ENCODE data around the gene CRB1.

The CRB1 gene

GRCh38 chr1:197424380-197424779, 156.3 kb downstream of the CRB1 start:
- H3K4me3 ChIP-seq (ENCODE audit: low read length) = no peak overlapping the region
- no peaks in the 10 kb centered on the region for H3K36me3 ChIP-seq (ENCODE audit: control insufficient read depth, low read length)
- H3K9me2 ChIP-seq (replicated peaks; ENCODE audit: control insufficient read depth, low read length) = no peaks in the 10 kb centered on the region
- H3K27ac ChIP-seq (ENCODE audit: low read depth, low read length) = no peak overlapping the region
- no peaks in the 10 kb centered on the region for H3K79me2 ChIP-seq (ENCODE audit: control insufficient read depth, low read length)
- H4K20me1 ChIP-seq (ENCODE audit: control insufficient read depth, insufficient read depth, low read depth, low read length) = no peaks in the 10 kb centered on the region
- no peaks in the 10 kb centered on the region for H3K9me3 ChIP-seq (ENCODE audit: control insufficient read depth, insufficient read depth, low read length)
- no peak overlapping the region for H3K4me2 ChIP-seq (ENCODE audit: low read length)
- no peaks in the 10 kb centered on the region for H3F3A ChIP-seq (ENCODE audit: control insufficient read depth, insufficient read depth)
- peaks cover 2% of the 10 kb centered on the region; the same call in 1 of the 2 replicates for H3K27me3 ChIP-seq (ENCODE audit: control insufficient read depth, low read length)
- H3K4me1 ChIP-seq (ENCODE audit: control insufficient read depth, low read length) = no peaks in the 10 kb centered on the region
- no peak for TF ChIP-seq CTCF (IDR thresholded peaks at IDR 0.05; ENCODE audit: low read depth, low read length, poor library complexity, severe bottlenecking)
- TF ChIP-seq EZH2phosphoT487 (IDR thresholded peaks at IDR 0.05; ENCODE audit: borderline replicate concordance, low read length) = no peak

DNA sequence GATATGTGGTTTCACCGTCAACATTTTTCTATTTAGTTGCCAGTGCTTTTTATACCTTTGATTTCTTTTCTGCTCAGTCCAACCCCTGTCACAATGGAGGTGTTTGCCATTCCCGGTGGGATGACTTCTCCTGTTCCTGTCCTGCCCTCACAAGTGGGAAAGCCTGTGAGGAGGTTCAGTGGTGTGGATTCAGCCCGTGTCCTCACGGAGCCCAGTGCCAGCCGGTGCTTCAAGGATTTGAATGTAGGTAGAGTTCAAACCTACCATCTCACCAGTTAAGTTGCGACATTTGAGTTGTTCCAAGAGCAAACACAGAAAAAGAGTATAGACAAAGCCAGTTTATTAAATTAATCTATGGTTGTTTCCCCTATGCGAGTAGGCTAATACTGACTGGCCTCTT, 161.3 kb downstream of the CRB1 start:
- no peaks in the 10 kb centered on the region for H3K79me2 ChIP-seq (ENCODE audit: control insufficient read depth, low read length)
- H3K4me3 ChIP-seq (ENCODE audit: low read length) = no peak overlapping the region
- H3K9me3 ChIP-seq (ENCODE audit: control insufficient read depth, insufficient read depth, low read length) = no peaks in the 10 kb centered on the region
- no peaks in the 10 kb centered on the region for H3F3A ChIP-seq (ENCODE audit: control insufficient read depth, insufficient read depth)
- H3K36me3 ChIP-seq (ENCODE audit: control insufficient read depth, low read length) = no peaks in the 10 kb centered on the region
- H3K9me2 ChIP-seq (replicated peaks; ENCODE audit: control insufficient read depth, low read length) = no peaks in the 10 kb centered on the region
- H3K27me3 ChIP-seq (ENCODE audit: control insufficient read depth, low read length) = peaks cover 3% of the 10 kb centered on the region; the same call in 1 of the 2 replicates
- H3K4me2 ChIP-seq (ENCODE audit: low read length) = no peak overlapping the region
- H3K4me1 ChIP-seq (ENCODE audit: control insufficient read depth, low read length) = no peaks in the 10 kb centered on the region
- TF ChIP-seq CTCF (IDR thresholded peaks at IDR 0.05; ENCODE audit: low read depth, low read length, poor library complexity, severe bottlenecking) (no peak), EZH2phosphoT487 (IDR thresholded peaks at IDR 0.05; ENCODE audit: borderline replicate concordance, low read length) (no peak)
- H3K27ac ChIP-seq (ENCODE audit: low read depth, low read length) = no peak overlapping the region
- no peaks in the 10 kb centered on the region for H4K20me1 ChIP-seq (ENCODE audit: control insufficient read depth, insufficient read depth, low read depth, low read length)

GRCh38 chr1:197435224-197435623, 167.2 kb downstream of the CRB1 start:
- H3F3A ChIP-seq (ENCODE audit: control insufficient read depth, insufficient read depth) = no peaks in the 10 kb centered on the region
- no peaks in the 10 kb centered on the region for H3K27me3 ChIP-seq (ENCODE audit: control insufficient read depth, low read length)
- TF ChIP-seq CTCF (IDR thresholded peaks at IDR 0.05; ENCODE audit: low read depth, low read length, poor library complexity, severe bottlenecking) = no peak
- TF ChIP-seq EZH2phosphoT487 (IDR thresholded peaks at IDR 0.05; ENCODE audit: borderline replicate concordance, low read length) = no peak
- no peaks in the 10 kb centered on the region for H3K4me1 ChIP-seq (ENCODE audit: control insufficient read depth, low read length)
- no peaks in the 10 kb centered on the region for H3K9me3 ChIP-seq (ENCODE audit: control insufficient read depth, insufficient read depth, low read length)
- no peak overlapping the region for H3K4me3 ChIP-seq (ENCODE audit: low read length)
- no peaks in the 10 kb centered on the region for H3K36me3 ChIP-seq (ENCODE audit: control insufficient read depth, low read length)
- H4K20me1 ChIP-seq (ENCODE audit: control insufficient read depth, insufficient read depth, low read depth, low read length) = no peaks in the 10 kb centered on the region
- no peaks in the 10 kb centered on the region for H3K79me2 ChIP-seq (ENCODE audit: control insufficient read depth, low read length)
- H3K9me2 ChIP-seq (replicated peaks; ENCODE audit: control insufficient read depth, low read length) = no peaks in the 10 kb centered on the region
- H3K4me2 ChIP-seq (ENCODE audit: low read length) = no peak overlapping the region
- H3K27ac ChIP-seq (ENCODE audit: low read depth, low read length) = no peak overlapping the region

DNA sequence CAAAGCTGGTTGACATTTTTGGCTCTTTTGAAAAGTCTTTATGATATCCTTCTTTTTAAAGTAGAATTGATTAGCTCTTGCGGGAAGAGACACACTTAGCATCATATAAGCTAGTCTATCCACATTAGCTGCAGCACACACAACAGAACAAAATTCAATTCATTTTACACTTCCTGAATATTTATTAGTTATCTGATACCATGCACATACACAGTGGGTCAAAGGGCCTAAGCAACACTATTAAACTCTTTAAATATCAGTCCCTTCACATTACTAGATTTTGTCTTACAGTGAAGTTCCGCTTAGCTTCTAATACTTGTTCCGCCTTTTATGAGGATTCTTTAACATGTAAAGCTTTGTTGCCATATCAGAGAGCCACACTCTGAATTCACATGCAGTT, 169.5 kb downstream of the CRB1 start:
- Histone ChIP-seq H3K27ac (ENCODE audit: low read depth, low read length) (no peak overlapping the region), H3K36me3 (ENCODE audit: control insufficient read depth, low read length) (no peaks in the 10 kb centered on the region), H3K4me1 (ENCODE audit: control insufficient read depth, low read length) (no peaks in the 10 kb centered on the region), H3K9me2 (replicated peaks; ENCODE audit: control insufficient read depth, low read length) (no peaks in the 10 kb centered on the region), H3K9me3 (ENCODE audit: control insufficient read depth, insufficient read depth, low read length) (no peaks in the 10 kb centered on the region), H3K27me3 (ENCODE audit: control insufficient read depth, low read length) (no peaks in the 10 kb centered on the region), H3K4me3 (ENCODE audit: low read length) (no peak overlapping the region), H3K79me2 (ENCODE audit: control insufficient read depth, low read length) (no peaks in the 10 kb centered on the region), H3K4me2 (ENCODE audit: low read length) (no peak overlapping the region), H4K20me1 (ENCODE audit: control insufficient read depth, insufficient read depth, low read depth, low read length) (no peaks in the 10 kb centered on the region), H3F3A (ENCODE audit: control insufficient read depth, insufficient read depth) (no peaks in the 10 kb centered on the region)
- TF ChIP-seq CTCF (IDR thresholded peaks at IDR 0.05; ENCODE audit: low read depth, low read length, poor library complexity, severe bottlenecking) (no peak), EZH2phosphoT487 (IDR thresholded peaks at IDR 0.05; ENCODE audit: borderline replicate concordance, low read length) (no peak)

All from DOHH2 (cell line).